OCI-LY1 (cell line): Measurements from ENCODE around the gene ARFIP1.

Source experiments
- H2AFZ ChIP-seq: fragments of 200-600 bp; sonication (generic), shearing (Covaris generic); 2 replicates; pipeline ENCODE4 v1.6.0; 2014; ENCODE audit warnings: antibody characterized with exemption, mild to moderate bottlenecking, low read length
- H3F3A ChIP-seq: fragments of 200-600 bp; sonication (generic), shearing (Covaris generic); 2 replicates; pipeline ENCODE4 v1.6.0; 2014; ENCODE audit warnings: mild to moderate bottlenecking, antibody characterized with exemption, low read length, moderate library complexity; ENCODE audit not compliant: insufficient read depth
- H3K27ac ChIP-seq: fragments of 200-600 bp; sonication (generic); 2 replicates; pipeline ENCODE4 v1.5.1; 2014; ENCODE audit warnings: low read length, mixed run types, mild to moderate bottlenecking, low read depth; ENCODE audit not compliant: poor library complexity, severe bottlenecking
- H3K27me3 ChIP-seq: fragments of 200-600 bp; sonication (generic); 2 replicates; pipeline ENCODE4 v1.6.0; 2014; ENCODE audit warnings: antibody characterized with exemption, mild to moderate bottlenecking, low read length, moderate library complexity; ENCODE audit not compliant: insufficient read depth
- H3K36me3 ChIP-seq: fragments of 200-600 bp; sonication (generic); 2 replicates; pipeline ENCODE4 v1.6.1; 2014; ENCODE audit warnings: mild to moderate bottlenecking, antibody characterized with exemption, low read length, moderate library complexity, mixed read lengths; ENCODE audit not compliant: insufficient read depth
- H3K4me1 ChIP-seq: fragments of 200-600 bp; sonication (generic); 2 replicates; pipeline ENCODE4 v1.5.1; 2014; ENCODE audit warnings: mild to moderate bottlenecking, low read length, moderate library complexity; ENCODE audit not compliant: insufficient read depth, severe bottlenecking
- H3K4me2 ChIP-seq: fragments of 200-600 bp; sonication (generic), shearing (Covaris generic); 2 replicates; pipeline ENCODE4 v1.6.1; 2014; ENCODE audit warnings: low read length
- H3K4me3 ChIP-seq: fragments of 200-600 bp; sonication (generic); 2 replicates; pipeline ENCODE4 v1.5.1; 2014; ENCODE audit warnings: low read length, low read depth, mild to moderate bottlenecking, mixed read lengths; ENCODE audit not compliant: poor library complexity, severe bottlenecking
- H3K79me2 ChIP-seq: fragments of 200-600 bp; shearing (Covaris generic); 2 replicates; pipeline ENCODE4 v1.6.1; 2016; ENCODE audit warnings: mixed run types, low read length, mixed read lengths; ENCODE audit not compliant: insufficient read depth
- H3K9ac ChIP-seq: fragments of 200-600 bp; sonication (generic), shearing (Covaris generic); 2 replicates; pipeline ENCODE4 v1.6.1; 2014; ENCODE audit warnings: mild to moderate bottlenecking, low read length, mixed read lengths
- H3K9me2 ChIP-seq: fragments of 200-600 bp; sonication (generic), shearing (Covaris generic); 2 replicates; pipeline ENCODE4 v1.6.1; 2014; ENCODE audit warnings: low read depth, mild to moderate bottlenecking, low read length, mixed read lengths
- H3K9me3 ChIP-seq: fragments of 200-600 bp; shearing (Covaris generic); 2 replicates; pipeline ENCODE4 v1.6.1; 2014; ENCODE audit warnings: low read length, mixed read lengths
- H4K20me1 ChIP-seq: fragments of 200-600 bp; sonication (generic), shearing (Covaris generic); 2 replicates; pipeline ENCODE4 v1.6.0; 2016; ENCODE audit warnings: mild to moderate bottlenecking, low read length; ENCODE audit not compliant: insufficient read depth
- EZH2 ChIP-seq: fragments of 200-600 bp; sonication (generic), shearing (Covaris generic); IDR thresholded peaks from 2 replicates; pipeline ENCODE4 v1.8.0; 2017; ENCODE audit warnings: borderline replicate concordance, mixed run types, mild to moderate bottlenecking, antibody characterized with exemption, low read length, moderate library complexity, mixed read lengths
- TF ChIP-seq, protein P1 (sequence below): fragments of 200-600 bp; sonication (generic), shearing (Covaris generic); IDR thresholded peaks from 2 replicates; pipeline ENCODE4 v1.5.1; 2017; ENCODE audit warnings: mild to moderate bottlenecking, antibody characterized with exemption, low read length, moderate library complexity, mixed read lengths

The ARFIP1 gene

GRCh38 chr4:152950402-152951274 is 170.9 kb downstream of the ARFIP1 start:
- H3K4me1 ChIP-seq, result no peaks in the 10 kb centered on the region
- H3K4me2 ChIP-seq, result no peak overlapping the region
- H3K9me3 ChIP-seq, result no peaks in the 10 kb centered on the region
- no peaks in the 10 kb centered on the region for H3K79me2 ChIP-seq
- H3K27me3 ChIP-seq, result no peaks in the 10 kb centered on the region; the same call in 1 of the 2 replicates
- H3K9me2 ChIP-seq, result no peaks in the 10 kb centered on the region
- H3K4me3 ChIP-seq, result no peak overlapping the region
- H2AFZ ChIP-seq, result no peak overlapping the region
- no peak overlapping the region for H3K9ac ChIP-seq
- H3K36me3 ChIP-seq, result no peaks in the 10 kb centered on the region
- H3F3A ChIP-seq, result no peaks in the 10 kb centered on the region
- no peak overlapping the region for H3K27ac ChIP-seq
- no peak for TF ChIP-seq EZH2
- TF ChIP-seq, protein P1, sequence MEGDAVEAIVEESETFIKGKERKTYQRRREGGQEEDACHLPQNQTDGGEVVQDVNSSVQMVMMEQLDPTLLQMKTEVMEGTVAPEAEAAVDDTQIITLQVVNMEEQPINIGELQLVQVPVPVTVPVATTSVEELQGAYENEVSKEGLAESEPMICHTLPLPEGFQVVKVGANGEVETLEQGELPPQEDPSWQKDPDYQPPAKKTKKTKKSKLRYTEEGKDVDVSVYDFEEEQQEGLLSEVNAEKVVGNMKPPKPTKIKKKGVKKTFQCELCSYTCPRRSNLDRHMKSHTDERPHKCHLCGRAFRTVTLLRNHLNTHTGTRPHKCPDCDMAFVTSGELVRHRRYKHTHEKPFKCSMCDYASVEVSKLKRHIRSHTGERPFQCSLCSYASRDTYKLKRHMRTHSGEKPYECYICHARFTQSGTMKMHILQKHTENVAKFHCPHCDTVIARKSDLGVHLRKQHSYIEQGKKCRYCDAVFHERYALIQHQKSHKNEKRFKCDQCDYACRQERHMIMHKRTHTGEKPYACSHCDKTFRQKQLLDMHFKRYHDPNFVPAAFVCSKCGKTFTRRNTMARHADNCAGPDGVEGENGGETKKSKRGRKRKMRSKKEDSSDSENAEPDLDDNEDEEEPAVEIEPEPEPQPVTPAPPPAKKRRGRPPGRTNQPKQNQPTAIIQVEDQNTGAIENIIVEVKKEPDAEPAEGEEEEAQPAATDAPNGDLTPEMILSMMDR, result no peak
- H4K20me1 ChIP-seq, result no peaks in the 10 kb centered on the region

GRCh38 chr4:152951348-152951747 is 171.6 kb downstream of the ARFIP1 start:
- Histone ChIP-seq H4K20me1 (no peaks in the 10 kb centered on the region), H3K4me1 (no peaks in the 10 kb centered on the region), H3K9ac (no peak overlapping the region), H3K4me2 (no peak overlapping the region), H3K4me3 (no peak overlapping the region), H2AFZ (no peak overlapping the region), H3K79me2 (no peaks in the 10 kb centered on the region), H3K9me3 (no peaks in the 10 kb centered on the region), H3F3A (no peaks in the 10 kb centered on the region), H3K27ac (no peak overlapping the region), H3K36me3 (no peaks in the 10 kb centered on the region), H3K27me3 (no peaks in the 10 kb centered on the region; the same call in 1 of the 2 replicates), H3K9me2 (no peaks in the 10 kb centered on the region)
- TF ChIP-seq EZH2, result no peak
- TF ChIP-seq, protein P1, result no peak

- H3K9me3 ChIP-seq, result no peaks in the 10 kb centered on the region
- no peaks in the 10 kb centered on the region for H3K79me2 ChIP-seq
- H3K4me3 ChIP-seq, result no peak overlapping the region
- H3K9ac ChIP-seq, result no peak overlapping the region
- H2AFZ ChIP-seq, result no peak overlapping the region
- TF ChIP-seq EZH2, result no peak
- TF ChIP-seq, protein P1, result no peak
- H3K4me2 ChIP-seq, result no peak overlapping the region
- H3K36me3 ChIP-seq, result no peaks in the 10 kb centered on the region
- no peaks in the 10 kb centered on the region for H3F3A ChIP-seq
- H3K27me3 ChIP-seq, result no peaks in the 10 kb centered on the region; the same call in 1 of the 2 replicates
- no peak overlapping the region for H3K27ac ChIP-seq
- H3K4me1 ChIP-seq, result no peaks in the 10 kb centered on the region
- H3K9me2 ChIP-seq, result no peaks in the 10 kb centered on the region
- no peaks in the 10 kb centered on the region for H4K20me1 ChIP-seq
Measured at GRCh38 chr4:152953514-152953913, 173.8 kb downstream of the ARFIP1 start.
